Measurements from ENCODE around the gene CDK6. TPM values are rescaled to one million over a fixed set of nuclear protein-coding genes. Genes with fewer than 3 reads are reported as not detected.

The CDK6 gene
- total RNA-seq, 1 experiment from 2014 or later = 41.4 TPM

- POLR2A ChIA-PET = no interaction called here
- H3K27me3 ChIP-seq (ENCODE audit: insufficient read depth, low read length) = no peaks in the 10 kb centered on the region
- no peaks in the 10 kb centered on the region for H3K36me3 ChIP-seq (ENCODE audit: control insufficient read depth in 1 of 2, insufficient read depth in 2 of 2, low read length in 2 of 2)
- no peak for ATAC-seq
- BruUV-seq (replicated peaks) = no TSS peak
- no peaks in the 10 kb centered on the region for H3K79me2 ChIP-seq (ENCODE audit: insufficient read depth, low read length)
- no peak overlapping the region for H2AFZ ChIP-seq (ENCODE audit: low read depth, low read length, poor library complexity, severe bottlenecking)
- H3K4me1 ChIP-seq (ENCODE audit: control insufficient read depth in 1 of 2, insufficient read depth in 2 of 2, low read length in 2 of 2) = no peaks in the 10 kb centered on the region
- no peak overlapping the region for H3K9ac ChIP-seq (ENCODE audit: low read length)
- RAD21 ChIA-PET (ENCODE audit: low non-redundant PET in 1 of 2, low total read pairs in 2 of 2, uncharacterized antibody in 2 of 2, unreplicated experiment in 2 of 2) = no interaction called here
- H3K27ac ChIP-seq (ENCODE audit: low read depth, low read length) = no peak overlapping the region
- no peak overlapping the region for H3K4me3 ChIP-seq (replicated peaks in 1 of 2; ENCODE audit: low read depth in 1 of 2, low read length in 2 of 2)
- intact Hi-C loops (cut with micrococcal nuclease) = no loop called here
- H4K20me1 ChIP-seq (ENCODE audit: insufficient read depth) = no peaks in the 10 kb centered on the region
- TF ChIP-seq CBX3 (IDR thresholded peaks at IDR 0.05; ENCODE audit: low read depth) (no peak), EGR1 (IDR thresholded peaks at IDR 0.05; ENCODE audit: low read depth) (no peak), RAD21 (IDR thresholded peaks at IDR 0.05; ENCODE audit: low read depth) (no peak), ZFX (IDR thresholded peaks at IDR 0.05) (no peak), EZH2 (IDR thresholded peaks at IDR 0.05) (no peak), ZBTB33 (IDR thresholded peaks at IDR 0.05; ENCODE audit: extremely low read depth, insufficient replicate concordance, low read length) (no peak), EZH2phosphoT487 (IDR thresholded peaks at IDR 0.05; ENCODE audit: borderline replicate concordance) (no peak), CEBPB (IDR thresholded peaks at IDR 0.05; ENCODE audit: low read depth) (no peak), SIN3A (IDR thresholded peaks at IDR 0.05; ENCODE audit: low read depth) (no peak), REST (IDR thresholded peaks at IDR 0.05; ENCODE audit: low read depth) (no peak), TCF7L2 (IDR thresholded peaks at IDR 0.05; ENCODE audit: borderline replicate concordance, extremely low read depth, insufficient read depth, insufficient read length) (no peak), YY1 (IDR thresholded peaks at IDR 0.05; ENCODE audit: extremely low read depth, insufficient replicate concordance, low read depth, low read length) (no peak), ZNF274 (IDR thresholded peaks at IDR 0.05; ENCODE audit: low read depth, low read length) (no peak), JUND (IDR thresholded peaks at IDR 0.05) (no peak), SRF (IDR thresholded peaks at IDR 0.05; ENCODE audit: low read depth) (no peak), MAX (IDR thresholded peaks at IDR 0.05) (no peak)
- TF ChIP-seq, protein P1, sequence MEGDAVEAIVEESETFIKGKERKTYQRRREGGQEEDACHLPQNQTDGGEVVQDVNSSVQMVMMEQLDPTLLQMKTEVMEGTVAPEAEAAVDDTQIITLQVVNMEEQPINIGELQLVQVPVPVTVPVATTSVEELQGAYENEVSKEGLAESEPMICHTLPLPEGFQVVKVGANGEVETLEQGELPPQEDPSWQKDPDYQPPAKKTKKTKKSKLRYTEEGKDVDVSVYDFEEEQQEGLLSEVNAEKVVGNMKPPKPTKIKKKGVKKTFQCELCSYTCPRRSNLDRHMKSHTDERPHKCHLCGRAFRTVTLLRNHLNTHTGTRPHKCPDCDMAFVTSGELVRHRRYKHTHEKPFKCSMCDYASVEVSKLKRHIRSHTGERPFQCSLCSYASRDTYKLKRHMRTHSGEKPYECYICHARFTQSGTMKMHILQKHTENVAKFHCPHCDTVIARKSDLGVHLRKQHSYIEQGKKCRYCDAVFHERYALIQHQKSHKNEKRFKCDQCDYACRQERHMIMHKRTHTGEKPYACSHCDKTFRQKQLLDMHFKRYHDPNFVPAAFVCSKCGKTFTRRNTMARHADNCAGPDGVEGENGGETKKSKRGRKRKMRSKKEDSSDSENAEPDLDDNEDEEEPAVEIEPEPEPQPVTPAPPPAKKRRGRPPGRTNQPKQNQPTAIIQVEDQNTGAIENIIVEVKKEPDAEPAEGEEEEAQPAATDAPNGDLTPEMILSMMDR (IDR thresholded peaks at IDR 0.05 in 2 of 3, conservative IDR thresholded peaks at IDR 0.05 in 1 of 3; ENCODE audit: borderline replicate concordance in 1 of 3, insufficient read depth in 1 of 3, low read depth in 2 of 3, low read length in 2 of 3) = no peak
- TF ChIP-seq, protein P2, sequence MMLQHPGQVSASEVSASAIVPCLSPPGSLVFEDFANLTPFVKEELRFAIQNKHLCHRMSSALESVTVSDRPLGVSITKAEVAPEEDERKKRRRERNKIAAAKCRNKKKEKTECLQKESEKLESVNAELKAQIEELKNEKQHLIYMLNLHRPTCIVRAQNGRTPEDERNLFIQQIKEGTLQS (IDR thresholded peaks at IDR 0.05) = no peak
- no peaks in the 10 kb centered on the region for H3K9me3 ChIP-seq (ENCODE audit: control insufficient read depth in 1 of 2, insufficient read depth in 1 of 2, low read depth in 1 of 2, low read length in 2 of 2)
- no peak overlapping the region for H3K4me2 ChIP-seq (ENCODE audit: low read length)
- no peaks in the 10 kb centered on the region for H3K9me2 ChIP-seq (ENCODE audit: insufficient read depth)
- no peak for DNase-seq (ENCODE audit: low read depth, low spot score)
- CTCF ChIA-PET = no interaction called here
Measured at GRCh38 chr7:92848441-92848840, 12.1 kb upstream of the CDK6 start.

All from HCT116 (cell line).